RPMI7951 (cell line): ENCODE data around the gene YIPF3. TPM values are rescaled to one million over a fixed set of nuclear protein-coding genes. Genes with fewer than 3 reads are reported as not detected.
"Not testable (repeated sequence)": the region's sequence is repeated elsewhere in the genome, so short reads cannot be mapped to it uniquely, and the experiment has no call there.

Source experiments
- DNase-seq: peaks from one replicate; pipeline ENCODE4 v3.0.0-alpha.2; 2012; ENCODE audit warnings: low read depth
- total RNA-seq: library from RNA; depleted of rRNA; stranded (reverse); fragments of >200 nt; shearing (Covaris generic); gene quantifications from 2 replicates; pipeline ENCODE4 v1.2.3, GENCODE V29; 2014; rRNA removed

The YIPF3 gene
- total RNA-seq, result 139 and 151 TPM in 2 replicates

- DNase-seq, result peak; percentile 98
Observed at GRCh38 chr6:43516697-43517504, at the start of gene YIPF3, which contains the start of gene POLR1C. TSS of gene YIPF3 (minus strand) at chr6:43516926. CDS start at chr6:43516807, 119 bp downstream. TSS of gene POLR1C (plus strand) at chr6:43517089. CDS start at chr6:43517110, 21 bp downstream.

- no peak for DNase-seq
Observed at GRCh38 chr6:43559328-43559727, 42.6 kb upstream of the YIPF3 start.

- not testable (repeated sequence) for DNase-seq
Observed at GRCh38 chr6:43557620-43558019, 40.9 kb upstream of the YIPF3 start.

DNA sequence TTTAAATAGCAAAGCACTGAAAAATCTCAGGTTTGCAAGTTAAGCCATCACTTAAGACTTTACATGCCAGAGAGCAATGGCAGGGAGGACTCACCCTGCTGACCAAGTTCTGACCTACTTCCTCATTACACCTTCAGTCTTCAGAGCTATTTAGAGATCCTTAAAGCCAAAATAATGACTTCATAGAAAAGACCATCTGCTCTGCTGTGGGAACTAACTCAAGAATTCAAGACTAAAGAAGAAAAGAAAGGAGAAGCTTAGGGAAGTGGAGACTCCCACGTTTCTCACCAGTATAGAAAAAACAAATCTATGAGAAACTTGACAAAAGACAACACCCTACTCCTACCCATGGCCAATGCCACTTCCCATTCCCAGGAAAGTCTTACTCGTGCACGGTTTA lies 30.5 kb upstream of the YIPF3 start:
- DNase-seq, result no peak

DNA sequence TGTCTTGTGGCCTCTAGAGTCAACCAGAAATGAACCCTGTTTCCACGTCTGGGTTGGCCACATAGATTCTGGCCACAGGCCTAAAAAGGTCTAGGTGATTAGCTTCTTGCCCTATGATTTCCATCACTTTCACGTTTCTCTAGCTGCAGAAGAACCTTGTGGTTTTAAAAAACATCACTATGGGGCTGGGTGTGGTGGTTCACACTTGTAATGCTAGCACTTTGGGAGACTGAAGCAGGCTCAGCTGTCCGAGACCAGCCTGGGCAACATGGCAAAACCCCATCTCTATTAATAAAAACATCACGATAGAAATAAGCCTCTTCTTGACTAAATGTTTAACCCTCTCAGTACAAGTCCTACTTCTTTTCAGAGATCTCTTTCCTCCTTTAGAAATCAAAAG lies 27.7 kb upstream of the YIPF3 start:
- DNase-seq, result no peak

DNA sequence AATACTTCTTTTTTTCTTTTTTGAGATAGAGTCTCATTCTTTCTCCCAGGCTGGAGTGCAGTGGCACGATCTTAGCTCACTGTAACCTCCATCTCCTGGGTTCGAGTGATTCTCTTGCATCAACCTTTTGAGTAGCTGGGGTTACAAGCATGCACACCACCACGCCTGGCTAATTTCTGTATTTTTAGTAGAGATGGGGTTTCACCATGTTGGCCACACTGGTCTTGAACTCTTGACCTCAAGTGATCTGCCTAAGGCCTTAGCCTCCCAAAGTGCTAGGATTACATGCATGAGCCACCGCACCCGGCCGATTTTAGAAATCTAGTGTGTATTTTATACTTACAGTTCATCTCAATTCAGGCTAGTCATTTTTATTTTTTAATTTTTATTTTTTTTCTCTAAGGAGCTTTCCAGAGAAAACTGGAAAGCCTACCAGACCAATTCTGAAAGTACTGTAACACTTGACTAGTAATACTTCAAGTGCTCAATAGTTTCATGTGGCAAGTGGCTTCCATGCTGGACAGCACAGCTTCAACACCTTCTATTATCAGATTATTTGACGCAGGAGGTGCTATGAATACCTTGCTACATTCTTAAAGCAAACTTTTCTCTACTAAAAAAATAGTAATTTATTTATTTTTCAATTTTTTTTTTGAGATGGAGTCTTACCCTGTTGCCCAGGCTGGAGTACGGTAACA lies 25.2 kb upstream of the YIPF3 start:
- DNase-seq, result no peak

- DNase-seq, result no peak
Observed at GRCh38 chr6:43540507-43540906, 23.8 kb upstream of the YIPF3 start.

- not testable (repeated sequence) for DNase-seq
Observed at GRCh38 chr6:43539409-43539808, 22.7 kb upstream of the YIPF3 start.

- not testable (repeated sequence) for DNase-seq
Observed at GRCh38 chr6:43538986-43539385, 22.3 kb upstream of the YIPF3 start.

GRCh38 chr6:43532201-43532600 lies 15.5 kb upstream of the YIPF3 start:
- no peak for DNase-seq

- no peak for DNase-seq
Observed at GRCh38 chr6:43524483-43524961, 7.8 kb upstream of the YIPF3 start.

DNA sequence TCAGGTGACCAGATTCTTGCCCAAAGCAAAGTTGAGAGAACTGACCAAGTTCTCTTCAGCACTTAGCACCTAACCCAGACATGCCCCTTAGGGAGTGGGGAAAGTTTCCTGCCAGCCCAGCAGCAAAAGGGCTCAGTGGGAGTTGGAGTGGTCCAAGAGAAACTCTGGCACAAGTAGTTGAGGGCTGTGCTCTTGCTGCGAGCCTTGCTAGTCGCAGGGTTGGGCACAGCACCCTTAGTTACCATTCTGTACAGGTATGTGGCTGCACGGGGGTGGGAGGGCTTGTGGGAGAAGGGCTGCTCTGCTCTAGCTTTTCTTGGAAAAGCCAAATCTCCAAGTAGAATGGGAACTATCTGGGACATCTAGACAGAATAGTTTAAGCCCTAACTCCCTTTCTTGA lies 6.6 kb upstream of the YIPF3 start:
- DNase-seq, result no peak

DNA sequence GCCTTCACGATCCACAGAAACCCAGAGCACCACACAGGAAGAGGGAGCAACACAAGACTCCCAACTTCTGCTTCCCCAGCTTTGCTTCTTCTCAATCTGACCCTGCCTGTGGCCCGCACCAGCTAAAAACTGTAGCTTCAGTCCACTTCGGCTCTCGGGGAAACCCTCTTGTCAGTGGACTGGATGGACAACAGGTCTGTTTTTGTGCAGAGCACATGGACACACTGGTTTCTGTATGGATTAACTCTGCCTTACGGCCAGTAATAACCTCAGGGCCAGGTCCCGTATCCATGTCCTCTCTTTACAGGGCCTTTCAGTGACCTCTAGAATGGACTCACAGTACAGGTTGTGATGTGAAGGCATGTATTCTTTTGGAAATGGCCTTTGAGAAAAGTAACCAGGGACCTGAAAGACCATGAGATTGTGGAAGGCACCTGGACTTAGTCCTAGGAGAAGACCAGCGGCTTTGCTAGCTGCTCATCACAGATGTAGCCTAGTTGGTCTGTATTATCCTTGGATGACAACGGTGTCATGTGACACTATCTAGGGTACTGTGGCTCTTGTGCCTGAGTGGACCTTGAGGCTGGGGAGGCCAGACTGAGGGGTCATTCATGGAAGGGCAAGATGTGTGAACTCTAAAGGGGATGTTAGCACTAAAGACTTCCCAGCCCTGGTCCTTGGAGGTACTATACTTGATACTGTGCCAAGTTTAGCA lies 6.0 kb upstream of the YIPF3 start:
- no peak for DNase-seq

DNA sequence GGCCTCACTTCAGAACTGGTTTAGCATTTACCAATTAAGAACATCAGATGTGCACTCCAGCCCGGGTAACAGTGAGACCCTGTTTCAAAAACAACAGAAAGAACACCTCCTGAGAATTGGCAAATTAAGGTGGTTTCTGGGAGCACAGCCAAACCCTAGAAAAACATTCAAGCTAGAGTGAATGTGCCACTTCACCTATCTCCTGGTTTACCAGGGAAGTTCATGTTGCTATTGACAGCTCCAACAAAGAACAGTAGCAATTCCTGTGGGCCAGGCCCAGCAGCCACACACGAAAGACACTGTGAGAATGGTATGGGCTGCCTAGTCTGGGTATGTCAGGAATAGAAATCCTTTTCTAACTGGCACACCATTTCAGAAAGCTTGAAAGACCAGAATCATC lies 5.1 kb upstream of the YIPF3 start:
- DNase-seq, result no peak

GRCh38 chr6:43520097-43520496 lies 3.4 kb upstream of the YIPF3 start:
- DNase-seq, result no peak

DNA sequence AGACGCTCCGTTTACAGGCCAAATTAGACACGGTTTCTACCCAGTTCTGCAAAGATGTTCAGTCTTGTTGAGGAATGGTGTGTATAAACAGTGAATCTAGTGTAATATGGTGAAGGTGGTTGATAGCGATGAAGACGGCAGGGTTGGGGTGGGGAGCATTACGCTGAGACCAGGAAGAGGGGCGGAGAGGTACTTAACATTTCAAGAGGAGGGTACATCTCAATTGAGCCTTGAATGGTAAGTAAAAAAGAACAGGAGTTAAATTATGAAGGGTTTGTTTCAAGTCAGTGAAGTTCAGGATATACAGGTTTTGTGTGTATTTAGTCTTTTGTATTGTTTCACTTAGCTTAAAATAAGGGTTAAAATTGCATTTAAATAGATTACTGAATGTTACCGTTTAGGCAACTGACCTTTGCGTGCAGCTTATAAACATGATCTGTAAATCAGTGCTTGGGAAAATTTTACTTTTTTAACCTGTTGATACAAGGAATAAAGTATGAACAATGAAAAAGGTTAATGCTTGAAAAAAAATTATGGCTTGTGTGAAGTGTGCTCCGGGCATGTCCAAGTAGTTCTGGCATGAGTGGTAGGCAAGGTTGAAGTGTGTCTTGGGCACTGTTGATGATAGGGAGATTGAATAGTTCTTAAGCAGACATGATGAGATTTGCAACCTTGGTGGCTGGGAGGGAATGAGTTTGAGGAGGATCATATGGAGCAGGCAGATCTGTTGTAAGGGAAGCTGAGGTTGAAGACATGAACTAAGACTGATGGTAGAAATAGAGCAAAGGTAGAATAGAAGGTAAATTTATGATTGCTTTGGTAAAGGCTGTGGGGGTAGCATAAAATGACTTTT lies 1.0 kb upstream of the YIPF3 start:
- DNase-seq, result no peak

DNA sequence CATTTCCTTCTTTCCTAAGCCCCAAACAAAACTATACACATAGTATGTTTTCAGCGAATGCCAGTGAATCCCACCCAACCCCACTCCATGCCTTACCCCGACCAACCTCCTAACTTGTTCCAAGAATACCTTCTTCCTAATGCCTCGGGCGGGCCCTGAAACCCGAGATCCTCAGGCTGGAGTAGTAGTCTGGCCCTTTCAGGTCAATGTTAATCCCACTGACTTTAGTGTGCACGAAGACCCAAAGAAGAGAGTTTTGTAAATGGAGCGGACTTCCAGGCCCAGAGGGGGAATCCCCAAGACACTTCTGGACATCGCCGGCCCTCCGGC lies 394 bp downstream of the YIPF3 start:
- DNase-seq, result peak; percentile 27

GRCh38 chr6:43515808-43516207 lies 918 bp downstream of the YIPF3 start:
- no peak for DNase-seq

- DNase-seq, result no peak
Observed at GRCh38 chr6:43511824-43512415, 4.8 kb downstream of the YIPF3 start.

DNA sequence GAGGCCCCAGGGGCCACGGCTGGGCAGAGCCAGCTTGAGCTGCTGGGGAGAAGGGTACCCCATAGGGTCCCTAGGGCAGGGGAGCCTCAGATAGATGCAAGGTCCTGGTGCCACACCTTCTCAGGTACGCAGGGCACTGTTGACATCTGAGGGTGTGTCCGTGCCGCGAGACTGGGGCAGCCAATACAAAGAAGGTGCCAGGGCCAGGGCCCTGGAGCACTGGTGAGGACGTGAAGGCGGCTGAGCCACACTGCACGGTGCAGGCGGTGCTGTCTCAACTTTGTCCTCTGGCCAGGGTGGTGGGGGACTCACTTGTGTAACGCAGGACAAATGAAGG lies 5.9 kb downstream of the YIPF3 start:
- DNase-seq, result no peak
